Adrenal gland (tissue), 12 donors: ENCODE results near the gene AXIN1. TPM values are rescaled to one million over a fixed set of nuclear protein-coding genes. Genes with fewer than 3 reads are reported as not detected.

Experiments
- DNase-seq, 7 donors: peaks; one replicate each; pipeline ENCODE4 v3.0.0-alpha.2; 2019 to 2020
- H3K27ac ChIP-seq, 5 donors: fragments of 200-600 bp; sonication (generic) in 4 of 5; 1 replicate in 3 of 5; 2 replicates in 2 of 5; pipeline versions ENCODE4 v1.5.1 to v1.8.0; 2016 to 2020; ENCODE audit warnings: mild to moderate bottlenecking in 1 of 5
- H3K27me3 ChIP-seq: fragments of 200-600 bp; 2 replicates; pipeline ENCODE4 v1.8.0; 2021
- H3K36me3 ChIP-seq, 2 donors: fragments of 200-600 bp; replicated peaks in 1 of 2; 1 replicate in 1 of 2; 2 replicates in 1 of 2; pipeline versions ENCODE4 v1.5.1 to v1.8.0; 2018 to 2022
- H3K4me1 ChIP-seq, 2 donors: fragments of 200-600 bp; replicated peaks in 1 of 2; 1 replicate in 1 of 2; 2 replicates in 1 of 2; pipeline versions ENCODE4 v1.5.1 to v1.8.0; 2018 to 2021
- H3K4me3 ChIP-seq, 4 donors: fragments of 200-600 bp; sonication (generic) in 3 of 4; one replicate each; pipeline ENCODE4 v1.5.1; 2016 to 2018
- H3K9me3 ChIP-seq, 3 donors: fragments of 200-600 bp; sonication (generic) in 1 of 3; replicated peaks in 1 of 3; 1 replicate in 2 of 3; 2 replicates in 1 of 3; pipeline versions ENCODE4 v1.5.1 to v1.8.0; 2016 to 2021
- POLR2A ChIP-seq, 2 donors: fragments of 450-650 bp; IDR thresholded peaks; one replicate each; pipeline ENCODE4 v1.6.1; 2017; ENCODE audit warnings: antibody characterized with exemption in 2 of 2, mild to moderate bottlenecking in 2 of 2, moderate library complexity in 1 of 2
- WGBS, 4 donors: extraction: QIAGEN DNeasy Blood & Tissue Kit in 2 of 4; methylation state at CpG; one replicate each; pipeline versions ENCODE4 v1.1.5 to v1.1.7; 2013 to 2017; 5-methylcytosine and 5-hydroxymethylcytosine counted together
- intact Hi-C, 2 donors: fragments of 100-400 bp; cut with DNase I; formaldehyde crosslinking; loops; one replicate each; pipeline versions ENCODE4 v1.14.1 to v1.15.0; 2022 to 2023
- polyA plus RNA-seq, 3 donors: library from polyadenylated mRNA; stranded (reverse); fragments of 200-250 nt in 2 of 3; fragments of 350-450 nt in 1 of 3; fragmentation: Illumina TruSeq in 1 of 3; extraction: RNeasy Lipid Tissue Mini Kit (QIAGEN cat#74804) in 1 of 3; gene quantifications; one replicate each; pipeline ENCODE4 v1.2.3, GENCODE V29; 2013 to 2014
- total RNA-seq, 9 donors: library from RNA; depleted of rRNA in 4 of 9; stranded (reverse); fragments of >200 nt in 4 of 9; fragments of 120-200 nt in 1 of 9; fragmentation: NEBNext Ultra II Directional in 1 of 9; extraction: Animal tissue kit (Norgen Biotek cat#: 25700) in 1 of 9; gene quantifications; one replicate each; pipeline versions ENCODE4 v1.1.0 to v1.2.4, GENCODE V29; 2013 to 2023
- TF ChIP-seq, protein P1 (sequence below), 6 experiments: fragments of 450-650 bp in 4 of 6; fragments of 200-600 bp in 2 of 6; sonication (generic) in 1 of 6; IDR thresholded peaks; 1 replicate in 5 of 6; 2 replicates in 1 of 6; pipeline versions ENCODE4 v1.5.1 to v1.8.0; 2016 to 2021; ENCODE audit warnings: antibody characterized with exemption in 6 of 6, mild to moderate bottlenecking in 2 of 6, moderate library complexity in 1 of 6
- donor health status: healthy with polysubstance abuse.
- donor health status: Bipolar disorder and iron deficiency.
- donor health status: DM: yes; HTN: yes; CAD: no.
- donor health status: DM: no; HTN: no; CAD: no.
- donor health status: DM: no; HTN: no; CAD: no.
- donor health status: DM: yes; HTN: yes; CAD: no.

Gene AXIN1
- total and polyA plus RNA-seq, 12 donors, result 5.6 to 22.4 (median 16.2) TPM

DNA sequence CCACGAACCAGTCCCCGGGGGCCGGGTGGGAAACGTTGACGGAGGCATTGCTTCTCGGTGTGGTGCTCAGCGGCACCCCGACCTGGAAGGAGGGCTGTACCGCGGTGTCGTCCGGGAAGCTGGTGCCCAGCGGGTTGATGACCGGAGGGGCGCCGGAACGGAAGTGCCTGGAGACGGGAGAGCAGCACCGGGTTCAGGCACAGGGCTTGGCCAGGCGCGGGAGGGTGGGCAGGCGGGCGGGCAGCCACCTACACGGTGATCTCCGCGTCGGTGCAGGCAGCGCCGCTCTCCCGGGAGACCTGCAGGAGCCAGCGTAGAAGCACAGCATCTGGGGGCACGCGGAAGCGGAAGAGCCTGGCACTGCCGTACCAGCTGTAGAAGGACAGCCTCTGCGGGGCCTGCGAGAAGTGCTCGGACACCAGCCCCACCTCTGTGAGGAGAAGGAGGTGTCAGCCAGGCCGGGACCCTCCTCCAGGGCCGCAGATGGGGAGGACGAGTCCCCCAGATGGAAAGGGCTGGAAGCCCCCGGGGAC lies 25.0 kb upstream of the AXIN1 start:
- H3K4me3 ChIP-seq, result no peak overlapping the region
- DNase-seq, result no peak
- no peaks in the 10 kb centered on the region for H3K9me3 ChIP-seq
- WGBS, 4 donors, result 75 to 93% (median 90%) methylated on average over 11 to 42 of the region's 42 CpGs
- peaks cover 0 to 46% of the 10 kb centered on the region in 2 donors for H3K36me3 ChIP-seq
- H3K27me3 ChIP-seq, result no peaks in the 10 kb centered on the region
- no peak overlapping the region for H3K27ac ChIP-seq
- H3K4me1 ChIP-seq, result peaks cover 7 to 18% of the 10 kb centered on the region in 2 donors
- intact Hi-C loops, result no loop called here
- TF ChIP-seq, protein P1, sequence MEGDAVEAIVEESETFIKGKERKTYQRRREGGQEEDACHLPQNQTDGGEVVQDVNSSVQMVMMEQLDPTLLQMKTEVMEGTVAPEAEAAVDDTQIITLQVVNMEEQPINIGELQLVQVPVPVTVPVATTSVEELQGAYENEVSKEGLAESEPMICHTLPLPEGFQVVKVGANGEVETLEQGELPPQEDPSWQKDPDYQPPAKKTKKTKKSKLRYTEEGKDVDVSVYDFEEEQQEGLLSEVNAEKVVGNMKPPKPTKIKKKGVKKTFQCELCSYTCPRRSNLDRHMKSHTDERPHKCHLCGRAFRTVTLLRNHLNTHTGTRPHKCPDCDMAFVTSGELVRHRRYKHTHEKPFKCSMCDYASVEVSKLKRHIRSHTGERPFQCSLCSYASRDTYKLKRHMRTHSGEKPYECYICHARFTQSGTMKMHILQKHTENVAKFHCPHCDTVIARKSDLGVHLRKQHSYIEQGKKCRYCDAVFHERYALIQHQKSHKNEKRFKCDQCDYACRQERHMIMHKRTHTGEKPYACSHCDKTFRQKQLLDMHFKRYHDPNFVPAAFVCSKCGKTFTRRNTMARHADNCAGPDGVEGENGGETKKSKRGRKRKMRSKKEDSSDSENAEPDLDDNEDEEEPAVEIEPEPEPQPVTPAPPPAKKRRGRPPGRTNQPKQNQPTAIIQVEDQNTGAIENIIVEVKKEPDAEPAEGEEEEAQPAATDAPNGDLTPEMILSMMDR (IDR thresholded peaks at IDR 0.05), result no peak
- TF ChIP-seq POLR2A (IDR thresholded peaks at IDR 0.05), result no peak

DNA sequence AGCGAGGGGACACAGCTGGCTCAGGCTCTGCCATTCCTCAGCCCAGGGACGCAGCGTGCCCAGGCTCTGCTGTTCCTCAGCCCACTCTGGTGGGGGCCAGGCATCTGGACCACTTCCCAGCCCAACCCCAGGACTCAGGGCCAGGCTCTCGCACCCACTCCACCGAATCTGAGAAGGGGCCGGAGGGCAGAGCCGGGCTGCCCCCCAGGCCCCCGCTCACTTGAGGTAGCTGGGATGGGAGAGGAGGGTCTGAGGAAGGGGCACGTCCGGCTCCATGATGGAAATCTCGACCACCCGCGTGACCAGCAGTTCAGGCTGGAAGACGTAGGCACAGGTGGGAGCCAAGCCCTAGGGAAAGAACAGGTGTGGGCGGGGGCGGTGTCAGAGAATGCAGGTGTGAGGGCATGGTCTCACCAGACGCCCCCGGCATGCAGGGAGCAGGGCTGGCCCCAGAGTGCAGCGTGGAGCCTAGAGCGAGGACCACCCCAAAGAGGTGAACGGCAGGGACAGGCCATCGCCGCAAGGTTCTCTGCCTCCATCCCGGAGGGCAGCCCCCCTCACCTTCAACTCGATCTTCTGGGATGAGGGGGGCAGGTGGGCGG lies 24.4 kb upstream of the AXIN1 start:
- intact Hi-C loops, result no loop called here
- DNase-seq, result no peak
- TF ChIP-seq, protein P1 (IDR thresholded peaks at IDR 0.05), result no peak
- TF ChIP-seq POLR2A (IDR thresholded peaks at IDR 0.05), result no peak
- Histone ChIP-seq H3K4me3 (no peak overlapping the region), H3K36me3 (peaks cover 0 to 51% of the 10 kb centered on the region in 2 donors), H3K27me3 (no peaks in the 10 kb centered on the region), H3K9me3 (no peaks in the 10 kb centered on the region), H3K4me1 (peaks cover 7 to 16% of the 10 kb centered on the region in 2 donors), H3K27ac (no peak overlapping the region)
- whole genome bisulfite sequencing, 4 donors, result 93 to 97% (median 95%) methylated on average over 14 to 26 of the region's 26 CpGs

DNA sequence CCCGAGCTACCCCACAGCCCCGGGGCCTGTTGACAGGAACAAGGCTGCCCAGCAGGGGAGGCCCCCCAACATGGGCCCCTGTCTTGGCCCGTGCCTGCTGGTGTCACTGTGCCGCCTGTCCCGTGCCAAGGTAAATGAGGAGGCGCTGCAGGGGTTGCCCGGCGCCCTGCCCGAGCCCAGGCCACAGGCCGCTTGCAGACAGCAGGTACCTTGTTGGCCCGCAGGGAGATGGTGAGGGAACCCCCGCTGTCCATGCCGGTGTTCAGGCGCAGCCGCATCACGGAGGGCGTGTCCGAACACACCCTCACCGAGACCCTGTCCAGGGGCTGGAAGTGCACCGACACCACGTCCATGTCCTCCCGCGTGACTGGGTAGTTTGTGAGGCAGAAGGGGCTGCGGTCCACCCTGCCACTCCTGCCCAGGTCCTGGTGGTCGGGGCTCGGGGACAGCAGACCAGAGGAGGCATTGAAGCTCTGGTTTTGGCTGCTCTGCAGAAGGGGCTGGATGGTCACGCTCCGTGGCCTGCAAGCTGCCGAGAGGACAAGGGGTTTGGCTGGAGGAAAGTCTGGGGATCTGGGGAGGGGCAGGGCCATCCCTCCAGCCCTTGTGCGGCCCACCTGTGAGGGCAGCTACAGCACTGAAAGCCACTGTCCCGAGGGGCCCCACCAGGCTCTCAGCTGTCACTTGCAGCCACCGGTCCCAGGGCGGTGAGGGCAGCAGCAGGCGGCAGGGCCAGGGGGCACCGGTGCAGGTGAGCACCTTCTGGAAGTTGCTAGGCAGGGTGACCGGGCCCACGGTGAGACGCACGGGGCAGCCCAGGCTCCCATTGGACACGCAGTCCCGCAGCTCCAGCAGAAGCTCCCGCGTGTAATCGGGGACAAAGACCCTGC lies 23.6 kb upstream of the AXIN1 start:
- WGBS, 4 donors, result 92 to 95% (median 94%) methylated on average over 7 to 44 of the region's 44 CpGs
- H3K27ac ChIP-seq, result no peak overlapping the region
- intact Hi-C loops, result no loop called here
- peaks cover 7 to 16% of the 10 kb centered on the region in 2 donors for H3K4me1 ChIP-seq
- no peak overlapping the region for H3K4me3 ChIP-seq
- no peaks in the 10 kb centered on the region for H3K9me3 ChIP-seq
- no peaks in the 10 kb centered on the region for H3K27me3 ChIP-seq
- peaks cover 0 to 53% of the 10 kb centered on the region in 2 donors for H3K36me3 ChIP-seq
- TF ChIP-seq, protein P1 (IDR thresholded peaks at IDR 0.05), result no peak
- no peak for TF ChIP-seq POLR2A (IDR thresholded peaks at IDR 0.05)
- no peak for DNase-seq

DNA sequence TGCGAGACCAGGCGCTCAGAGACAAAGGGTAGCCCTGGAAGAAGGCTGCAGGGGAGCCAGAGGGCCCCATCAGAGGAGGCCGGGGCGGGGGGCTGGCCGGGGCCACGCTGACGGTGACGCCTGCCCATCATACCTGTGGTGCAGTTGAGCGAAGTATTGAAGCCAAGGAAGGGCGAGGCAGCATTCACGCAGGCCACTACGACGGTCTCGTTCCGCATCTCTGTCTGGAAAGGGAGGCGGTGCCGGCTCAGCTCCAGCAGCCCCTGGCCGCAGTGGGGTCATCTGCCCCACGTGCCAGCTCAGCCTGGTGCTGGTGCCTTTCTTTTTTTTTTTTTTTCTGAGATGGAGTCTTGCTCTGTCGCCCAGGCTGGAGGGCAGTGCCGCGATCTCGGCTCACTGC lies 22.7 kb upstream of the AXIN1 start:
- intact Hi-C loops, result no loop called here
- TF ChIP-seq POLR2A (IDR thresholded peaks at IDR 0.05), result no peak
- TF ChIP-seq, protein P1 (IDR thresholded peaks at IDR 0.05), result no peak
- Histone ChIP-seq H3K27me3 (no peaks in the 10 kb centered on the region), H3K36me3 (peaks cover 0 to 53% of the 10 kb centered on the region in 2 donors), H3K4me3 (no peak overlapping the region), H3K27ac (no peak overlapping the region), H3K4me1 (peaks cover 0 to 14% of the 10 kb centered on the region in 2 donors), H3K9me3 (no peaks in the 10 kb centered on the region)
- DNase-seq, result no peak
- WGBS, 4 donors, result 91 to 97% (median 93%) methylated on average over 16 to 23 of the region's 23 CpGs
